ENCODE measurements around the gene KLF7. TPM values are rescaled to one million over a fixed set of nuclear protein-coding genes. Genes with fewer than 3 reads are reported as not detected.

The KLF7 gene
- total RNA-seq, 4 donors from 2014 or later: 22.5 to 63.5 (median 37.1) TPM

DNA sequence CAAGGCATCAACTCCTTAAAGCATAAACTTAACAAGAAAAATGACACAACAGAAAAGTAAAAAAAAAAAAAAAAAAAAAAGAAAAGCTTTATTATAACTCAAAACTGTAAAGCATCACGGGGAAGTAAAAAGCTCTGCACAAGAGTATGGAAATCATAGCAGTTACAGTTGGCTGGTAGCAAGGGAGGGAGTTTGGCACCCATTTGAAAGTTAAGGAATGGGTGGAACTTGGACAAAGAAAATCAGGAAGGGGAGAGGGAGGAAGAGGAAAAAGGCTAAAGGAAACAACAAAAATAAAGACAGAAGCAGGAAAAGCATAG is 8.6 kb downstream of the KLF7 start:
- Histone ChIP-seq H3K4me1 (peaks cover 0 to 32% (median 0%) of the 10 kb centered on the region in 4 donors), H3K36me3 (no peaks in the 10 kb centered on the region), H3K9me3 (no peaks in the 10 kb centered on the region), H3K27me3 (no peaks in the 10 kb centered on the region), H3K27ac (no peak overlapping the region), H3K4me3 (no peak overlapping the region)
- no peak for DNase-seq
- TF ChIP-seq, protein P1, sequence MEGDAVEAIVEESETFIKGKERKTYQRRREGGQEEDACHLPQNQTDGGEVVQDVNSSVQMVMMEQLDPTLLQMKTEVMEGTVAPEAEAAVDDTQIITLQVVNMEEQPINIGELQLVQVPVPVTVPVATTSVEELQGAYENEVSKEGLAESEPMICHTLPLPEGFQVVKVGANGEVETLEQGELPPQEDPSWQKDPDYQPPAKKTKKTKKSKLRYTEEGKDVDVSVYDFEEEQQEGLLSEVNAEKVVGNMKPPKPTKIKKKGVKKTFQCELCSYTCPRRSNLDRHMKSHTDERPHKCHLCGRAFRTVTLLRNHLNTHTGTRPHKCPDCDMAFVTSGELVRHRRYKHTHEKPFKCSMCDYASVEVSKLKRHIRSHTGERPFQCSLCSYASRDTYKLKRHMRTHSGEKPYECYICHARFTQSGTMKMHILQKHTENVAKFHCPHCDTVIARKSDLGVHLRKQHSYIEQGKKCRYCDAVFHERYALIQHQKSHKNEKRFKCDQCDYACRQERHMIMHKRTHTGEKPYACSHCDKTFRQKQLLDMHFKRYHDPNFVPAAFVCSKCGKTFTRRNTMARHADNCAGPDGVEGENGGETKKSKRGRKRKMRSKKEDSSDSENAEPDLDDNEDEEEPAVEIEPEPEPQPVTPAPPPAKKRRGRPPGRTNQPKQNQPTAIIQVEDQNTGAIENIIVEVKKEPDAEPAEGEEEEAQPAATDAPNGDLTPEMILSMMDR (IDR thresholded peaks at IDR 0.05): no peak
- no peak for TF ChIP-seq POLR2A (IDR thresholded peaks at IDR 0.05)

DNA sequence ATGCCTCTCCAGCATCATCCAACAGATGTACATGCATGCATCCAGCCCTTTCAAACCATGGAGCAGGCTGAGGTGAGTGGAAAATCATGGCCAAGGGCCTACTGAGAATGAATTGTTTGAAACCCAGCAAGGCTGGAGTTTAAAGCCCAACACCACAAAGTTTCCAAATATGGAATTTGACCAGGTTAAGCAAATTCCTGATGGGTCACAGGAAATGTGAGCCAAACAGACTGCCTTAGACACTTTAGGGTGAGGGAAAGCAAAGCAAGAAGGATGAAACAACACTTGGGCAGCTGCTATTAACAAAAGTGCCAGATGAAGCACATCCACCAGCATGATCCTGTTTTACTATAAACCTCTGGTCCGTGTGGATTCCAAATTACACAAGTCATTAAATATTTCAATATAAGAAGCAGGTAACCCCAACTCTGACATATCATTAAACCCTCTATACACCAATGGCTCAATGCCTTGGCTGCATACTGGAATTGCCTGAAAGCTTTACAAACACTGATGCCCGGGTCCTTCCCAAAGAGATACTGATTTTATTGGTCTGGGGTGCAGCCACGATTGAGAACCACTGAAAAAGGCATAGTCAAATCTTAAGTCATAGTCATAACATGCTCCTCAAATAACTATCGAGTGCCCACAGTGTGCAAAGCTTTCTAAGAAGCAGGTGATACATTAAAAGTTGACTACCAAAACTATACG is 9.1 kb downstream of the KLF7 start:
- Histone ChIP-seq H3K36me3 (no peaks in the 10 kb centered on the region), H3K27ac (no peak overlapping the region), H3K9me3 (no peaks in the 10 kb centered on the region), H3K27me3 (no peaks in the 10 kb centered on the region), H3K4me3 (no peak overlapping the region), H3K4me1 (peaks cover 0 to 32% (median 0%) of the 10 kb centered on the region in 4 donors)
- TF ChIP-seq, protein P1 (IDR thresholded peaks at IDR 0.05): no peak
- no peak for TF ChIP-seq POLR2A (IDR thresholded peaks at IDR 0.05)
- no peak for DNase-seq

DNA sequence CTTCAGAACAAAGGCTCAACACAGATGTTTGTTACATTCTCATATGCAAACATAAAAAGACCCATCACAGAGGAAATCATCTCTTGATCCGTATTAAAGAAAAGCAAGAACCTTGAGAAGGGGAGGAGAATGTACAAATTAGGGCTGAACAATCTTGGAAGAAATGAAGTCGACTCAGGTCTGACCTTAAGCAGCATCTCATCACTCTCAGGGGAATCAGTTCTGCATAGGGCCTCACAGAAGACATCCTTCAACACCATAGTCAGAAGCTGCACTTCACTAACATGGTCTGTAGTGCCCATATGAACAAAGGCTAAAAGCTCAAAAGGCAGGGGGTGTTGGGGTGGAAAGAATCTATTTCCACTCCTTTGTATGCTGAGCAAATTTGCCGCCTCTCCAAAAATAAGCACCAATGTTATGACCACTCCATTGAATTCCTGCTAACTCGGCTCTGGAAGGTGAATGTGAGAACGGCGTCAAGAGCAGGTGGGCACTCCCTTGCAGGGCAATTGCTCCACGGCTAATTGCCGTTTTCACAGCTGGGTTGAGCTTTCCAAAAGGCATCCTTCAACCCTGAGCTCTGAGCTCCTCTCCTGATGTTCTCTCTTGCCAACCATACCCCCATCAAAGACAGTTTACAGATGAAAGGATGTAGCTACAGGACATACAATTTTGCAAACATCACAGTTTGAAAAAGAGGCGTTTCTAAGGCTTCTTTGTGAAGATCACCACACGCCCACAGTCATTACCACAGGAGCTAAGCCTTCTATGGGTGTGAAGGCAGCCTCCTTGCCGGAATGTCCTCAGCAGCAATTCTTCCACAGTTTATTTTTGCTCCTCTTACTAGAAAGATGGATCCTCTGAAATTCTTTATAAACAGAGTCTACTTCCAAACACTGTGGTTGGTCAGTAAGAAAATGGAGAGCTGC is 10.0 kb downstream of the KLF7 start:
- peaks cover 0 to 29% (median 0%) of the 10 kb centered on the region in 4 donors for H3K4me1 ChIP-seq
- no peaks in the 10 kb centered on the region for H3K36me3 ChIP-seq
- TF ChIP-seq, protein P1 (IDR thresholded peaks at IDR 0.05): no peak
- no peak for TF ChIP-seq POLR2A (IDR thresholded peaks at IDR 0.05)
- DNase-seq: no peak
- H3K4me3 ChIP-seq: no peak overlapping the region
- peak overlapping the region in 1 of 4 donors; percentile 1 for H3K27ac ChIP-seq
- H3K27me3 ChIP-seq: no peaks in the 10 kb centered on the region
- no peaks in the 10 kb centered on the region for H3K9me3 ChIP-seq

DNA sequence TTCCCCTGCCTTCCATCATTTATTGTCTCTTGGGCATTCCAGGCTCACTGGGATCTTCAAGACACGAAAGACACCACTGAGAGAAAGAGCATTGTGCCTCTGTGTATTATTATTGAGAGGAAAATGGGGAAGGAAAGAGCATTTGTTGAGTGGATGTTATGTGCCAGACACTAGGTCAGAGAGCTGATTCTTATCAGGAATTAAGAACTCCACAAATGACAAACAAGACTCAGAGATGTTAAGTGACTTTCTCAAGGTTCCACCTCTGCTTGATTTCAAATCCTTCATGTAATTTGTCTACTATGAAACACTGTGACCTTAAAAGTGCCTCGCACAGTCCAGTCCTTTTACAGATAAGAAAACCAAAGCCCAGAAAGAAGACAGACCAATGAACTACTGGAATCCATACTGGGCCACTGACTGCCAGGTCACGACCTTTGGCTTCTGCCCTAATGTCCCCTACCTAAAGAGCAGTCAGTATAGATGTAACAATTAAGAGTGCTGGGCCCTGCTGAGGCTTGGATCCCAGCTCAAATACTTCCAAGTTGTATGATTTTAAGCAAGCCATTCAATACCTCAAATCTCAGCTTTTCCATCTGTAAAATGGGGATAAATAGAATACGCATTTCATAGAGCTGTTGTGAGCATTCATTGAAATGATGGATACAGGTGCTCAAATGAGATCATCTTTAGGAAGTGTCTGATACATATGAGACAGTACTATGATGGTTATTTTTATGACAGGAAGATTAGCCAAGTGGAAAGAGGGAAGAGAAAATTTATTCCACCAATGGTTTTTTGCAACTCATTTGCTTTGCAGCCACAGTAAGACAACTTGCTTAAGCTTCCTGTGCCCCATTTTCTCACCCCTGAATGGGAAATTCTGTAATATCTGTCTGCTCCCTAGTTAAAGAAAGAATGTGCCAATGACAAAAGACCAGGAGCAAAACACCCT is 10.9 kb downstream of the KLF7 start:
- Histone ChIP-seq H3K4me1 (peaks cover 0 to 28% (median 0%) of the 10 kb centered on the region in 4 donors), H3K27me3 (no peaks in the 10 kb centered on the region), H3K36me3 (no peaks in the 10 kb centered on the region), H3K9me3 (no peaks in the 10 kb centered on the region), H3K27ac (peak overlapping the region in 1 of 4 donors; percentile 28), H3K4me3 (no peak overlapping the region)
- TF ChIP-seq, protein P1 (IDR thresholded peaks at IDR 0.05): no peak
- no peak for TF ChIP-seq POLR2A (IDR thresholded peaks at IDR 0.05)
- DNase-seq: no peak
